ENCODE measurements around the gene BCL10.
"Not testable (repeated sequence)": the region's sequence is repeated elsewhere in the genome, so short reads cannot be mapped to it uniquely, and the experiment has no call there.

BCL10 gene

GRCh38 chr1:85262985-85263384 lies 13.4 kb downstream of the BCL10 start:
- no peak for DNase-seq

DNA sequence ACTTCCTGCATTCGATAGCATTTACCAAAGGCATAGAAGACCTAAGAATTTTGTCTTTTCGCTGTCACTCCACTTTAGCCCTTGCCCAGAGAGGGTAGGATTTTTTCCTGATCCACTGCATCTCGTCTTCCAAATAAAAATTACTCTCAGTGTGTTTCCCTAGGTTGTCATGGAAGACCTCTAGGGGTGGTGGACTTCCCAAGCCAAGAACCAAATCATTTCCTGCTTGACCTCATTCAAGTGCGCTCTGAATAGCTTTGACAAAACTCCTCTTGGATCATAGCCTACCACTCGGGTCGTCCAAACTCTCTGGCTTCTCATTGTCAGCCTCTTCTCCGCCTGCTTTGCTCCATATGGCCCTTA lies 16.5 kb downstream of the BCL10 start:
- DNase-seq = no peak

- peak; percentile 17 for DNase-seq
These were observed 17.1 kb downstream of the BCL10 start, which contains the start of gene C1orf52 for GRCh38 chr1:85259118-85259911. C1orf52 (minus strand) TSS chr1:85259662; CDS start chr1:85259633, 29 bp downstream.

DNA sequence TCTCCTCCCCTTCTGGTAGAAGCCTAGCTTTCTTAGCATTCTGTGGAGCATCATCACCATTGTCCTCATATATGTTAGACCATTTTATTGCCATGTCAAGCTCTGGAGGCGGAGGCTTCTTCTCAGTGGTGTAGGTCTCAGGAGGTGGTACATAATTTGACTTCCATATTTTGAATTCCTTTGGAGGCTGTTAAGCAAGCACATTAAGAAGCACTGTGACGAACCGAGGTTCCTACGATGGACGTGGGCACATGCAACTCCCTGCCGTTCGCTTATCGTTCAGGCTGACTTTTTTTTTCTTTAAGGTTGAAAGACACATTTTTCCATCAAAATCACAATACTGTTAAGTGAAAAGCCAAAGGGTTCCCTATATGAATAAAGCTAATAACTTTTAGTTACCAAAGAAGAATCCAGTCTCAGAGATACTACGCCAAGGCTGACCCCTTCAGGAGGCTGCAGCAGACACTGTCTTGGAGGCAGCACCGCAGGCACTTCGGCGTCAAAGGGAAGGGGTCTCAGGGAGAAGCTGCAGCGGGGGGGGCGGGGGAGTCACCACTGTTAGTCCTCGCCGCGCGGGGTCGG lies 17.8 kb downstream of the BCL10 start:
- DNase-seq = no peak

DNA sequence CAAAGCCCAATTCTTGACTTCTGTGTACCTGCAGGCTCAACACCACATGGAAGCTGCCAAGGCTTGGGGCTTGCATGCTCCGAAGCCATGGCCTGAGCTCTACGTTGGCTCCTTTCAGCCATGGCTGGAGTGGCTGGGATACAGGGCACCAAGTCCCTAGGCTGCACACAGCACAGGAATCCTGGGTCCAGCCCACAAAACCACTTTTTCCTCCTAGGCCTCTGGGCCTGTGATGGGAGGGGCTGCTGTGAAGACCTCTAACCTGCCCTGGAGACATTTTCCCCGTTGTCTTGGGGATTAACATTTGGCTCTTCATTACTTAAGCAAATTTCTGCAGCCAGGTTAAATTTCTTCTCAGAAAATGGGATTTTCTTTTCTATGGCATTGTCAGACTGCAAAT lies 27.4 kb downstream of the BCL10 start:
- not testable (repeated sequence) for DNase-seq

DNA sequence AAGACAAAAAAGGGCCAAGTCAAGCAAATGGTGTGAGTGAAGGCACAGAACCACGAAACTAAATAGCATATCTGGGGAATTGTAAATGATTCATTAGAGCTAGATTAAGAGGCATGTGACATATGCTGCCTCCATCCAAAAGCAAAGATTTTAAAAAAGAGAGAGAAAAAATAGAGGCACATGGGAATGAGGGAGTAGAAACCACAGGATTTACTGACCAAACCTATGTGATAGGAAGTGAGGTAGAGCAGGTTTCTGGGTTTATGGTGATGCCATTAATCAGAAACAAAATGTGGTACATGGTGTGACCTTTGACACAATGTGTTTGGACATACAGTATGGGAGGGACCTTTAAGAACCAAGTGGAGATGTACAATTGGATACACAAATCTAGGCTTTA lies 30.5 kb downstream of the BCL10 start:
- no peak for DNase-seq

DNA sequence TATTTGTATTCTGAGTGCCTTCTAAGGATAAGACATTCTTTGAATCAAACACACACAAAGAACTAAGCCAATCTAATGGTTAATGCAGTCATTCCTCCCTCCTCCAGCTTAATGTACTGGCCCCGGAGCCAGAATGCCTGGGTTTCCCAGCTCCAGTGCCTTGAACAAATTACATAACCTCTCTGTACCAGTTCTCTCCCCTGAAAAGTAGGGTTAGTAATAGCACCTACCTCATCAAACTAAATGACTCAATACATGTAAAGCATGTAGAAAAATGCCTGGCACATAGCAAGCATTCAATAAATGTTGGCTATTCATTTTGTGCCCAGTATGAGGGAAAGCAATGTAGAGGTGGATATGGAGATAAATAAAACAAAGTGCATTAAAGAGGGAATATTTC lies 31.0 kb downstream of the BCL10 start:
- DNase-seq = no peak

GRCh38 chr1:85244271-85245061 lies 32.0 kb downstream of the BCL10 start:
- no peak for DNase-seq

DNA sequence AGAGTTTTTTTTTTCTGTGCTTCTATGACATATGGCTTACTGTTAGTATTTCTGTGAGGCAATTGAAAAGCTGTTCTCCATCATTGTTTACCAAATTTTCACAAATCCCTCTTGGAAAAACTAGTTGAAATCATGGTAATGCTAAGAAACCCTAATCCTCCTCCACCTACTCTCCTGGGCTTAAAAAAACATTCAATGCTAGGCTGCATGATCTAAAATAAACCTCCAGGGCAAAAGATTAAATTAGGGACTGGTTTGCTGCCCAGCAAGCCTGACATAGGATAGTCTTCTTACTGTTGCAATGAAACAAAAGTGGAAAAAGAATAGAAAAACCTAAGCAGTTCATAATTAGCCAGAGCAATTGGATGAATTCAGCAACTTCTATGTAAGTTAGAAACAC lies 33.1 kb downstream of the BCL10 start:
- DNase-seq = no peak

GRCh38 chr1:85240643-85241042 lies 35.8 kb downstream of the BCL10 start:
- no peak for DNase-seq

DNA sequence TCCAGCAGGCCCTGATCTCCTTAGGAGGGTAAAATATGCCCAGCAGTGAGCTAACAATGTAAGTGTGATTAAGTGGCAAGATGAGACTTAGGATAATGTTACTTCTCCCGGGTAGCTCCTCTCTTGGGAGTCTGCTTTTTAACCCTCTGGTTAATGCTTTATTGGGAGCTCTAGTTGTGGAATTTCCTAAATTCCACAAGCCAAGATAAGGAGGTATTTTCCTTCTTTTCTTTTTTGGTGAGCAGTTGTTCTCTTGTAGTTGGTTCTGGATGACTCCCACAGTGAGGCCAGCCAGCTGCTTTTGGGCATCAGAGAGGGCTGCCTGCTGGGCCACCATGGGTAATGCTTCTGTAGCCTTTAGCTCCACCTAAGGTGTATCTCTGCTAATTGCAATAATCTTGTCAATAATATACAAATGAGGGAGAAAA lies 36.2 kb downstream of the BCL10 start:
- DNase-seq = no peak

- no peak for DNase-seq
These were observed 38.8 kb downstream of the BCL10 start for GRCh38 chr1:85237613-85238012.

DNA sequence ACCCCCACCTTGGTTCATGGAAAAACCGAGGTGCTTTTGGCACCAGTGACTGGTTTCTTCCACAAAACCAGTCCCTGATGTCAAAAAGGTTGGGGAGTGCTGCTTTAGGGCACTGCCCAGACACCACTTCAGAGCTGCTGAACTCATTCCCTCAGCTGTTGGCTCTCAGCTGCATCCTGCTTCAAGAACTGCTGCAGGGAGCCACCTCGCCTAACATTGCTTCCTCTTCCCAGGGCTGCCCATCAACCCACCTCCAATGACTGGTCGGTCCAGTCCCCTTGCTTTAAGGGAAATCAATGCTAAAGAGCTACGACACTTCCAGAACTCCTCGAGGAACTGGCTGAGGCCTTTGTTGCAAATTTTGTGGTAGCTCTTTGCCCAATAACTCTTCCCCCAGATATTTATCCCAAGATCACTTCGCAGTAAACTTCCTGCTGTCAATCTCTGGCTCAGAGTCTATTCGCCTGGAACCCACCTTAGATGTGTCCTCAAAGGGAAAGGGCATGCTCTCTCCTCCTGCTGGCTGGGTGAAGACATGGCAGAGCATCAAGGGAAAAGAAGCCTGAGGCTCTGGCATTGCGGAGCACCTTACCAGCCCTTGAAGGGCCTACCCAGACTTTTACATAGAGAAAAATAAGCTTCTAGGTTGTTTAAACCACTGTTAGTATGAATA lies 46.0 kb downstream of the BCL10 start:
- DNase-seq = no peak

GRCh38 chr1:85229574-85230097 lies 46.8 kb downstream of the BCL10 start:
- DNase-seq = no peak

DNA sequence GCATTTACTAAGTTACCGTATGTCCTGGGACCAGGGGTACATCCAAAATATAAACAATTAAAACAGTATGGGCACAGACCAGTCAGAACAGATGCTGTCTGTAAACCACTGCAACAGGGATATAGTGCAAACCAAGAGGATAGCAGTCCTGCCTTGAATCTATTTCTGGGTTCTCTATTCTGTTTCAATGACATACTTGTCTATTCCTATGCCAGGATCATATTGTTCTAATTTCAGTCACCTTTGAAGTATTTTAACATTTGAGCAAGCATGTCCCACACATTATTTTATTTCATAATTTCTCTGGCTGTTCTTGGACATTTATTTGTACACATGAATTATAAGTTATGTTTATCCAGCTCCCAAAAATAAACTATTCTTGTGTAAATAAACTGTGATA lies 47.5 kb downstream of the BCL10 start:
- DNase-seq = no peak

DNA sequence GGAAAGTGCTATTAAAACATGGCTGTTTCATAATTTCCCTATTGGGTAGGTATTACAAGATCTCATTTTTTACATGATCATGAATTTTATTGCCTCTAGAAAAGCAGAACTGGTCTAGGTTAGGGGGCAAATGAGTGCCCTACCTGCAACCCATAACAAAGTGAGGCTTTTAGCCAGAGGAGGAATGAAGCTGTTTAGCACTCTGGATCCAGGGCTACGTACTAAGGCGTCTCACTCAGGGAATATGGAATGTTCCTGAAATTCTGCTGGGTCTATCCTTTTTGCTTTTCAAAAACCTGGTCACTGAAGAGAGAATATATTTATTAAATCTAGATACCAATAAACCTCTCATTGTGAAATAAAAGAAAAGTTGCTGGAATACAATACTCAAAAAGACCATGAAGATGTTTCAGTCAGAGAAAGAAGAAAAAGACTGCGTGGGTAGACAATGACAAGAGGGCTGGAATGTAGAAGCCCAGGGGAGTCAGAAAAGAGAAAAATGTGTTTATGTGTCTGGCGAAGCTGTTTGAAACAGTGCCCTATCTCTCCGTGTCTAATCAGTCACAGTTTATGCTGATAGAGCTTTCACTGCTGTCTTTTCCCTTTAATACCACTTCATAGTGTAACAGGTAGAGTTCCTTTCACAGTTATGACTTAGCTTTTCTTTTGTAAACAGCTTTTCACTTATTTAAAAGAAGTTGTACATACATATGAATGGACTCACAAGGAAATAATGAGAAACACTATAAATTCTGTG lies 50.6 kb downstream of the BCL10 start:
- DNase-seq = no peak

DNA sequence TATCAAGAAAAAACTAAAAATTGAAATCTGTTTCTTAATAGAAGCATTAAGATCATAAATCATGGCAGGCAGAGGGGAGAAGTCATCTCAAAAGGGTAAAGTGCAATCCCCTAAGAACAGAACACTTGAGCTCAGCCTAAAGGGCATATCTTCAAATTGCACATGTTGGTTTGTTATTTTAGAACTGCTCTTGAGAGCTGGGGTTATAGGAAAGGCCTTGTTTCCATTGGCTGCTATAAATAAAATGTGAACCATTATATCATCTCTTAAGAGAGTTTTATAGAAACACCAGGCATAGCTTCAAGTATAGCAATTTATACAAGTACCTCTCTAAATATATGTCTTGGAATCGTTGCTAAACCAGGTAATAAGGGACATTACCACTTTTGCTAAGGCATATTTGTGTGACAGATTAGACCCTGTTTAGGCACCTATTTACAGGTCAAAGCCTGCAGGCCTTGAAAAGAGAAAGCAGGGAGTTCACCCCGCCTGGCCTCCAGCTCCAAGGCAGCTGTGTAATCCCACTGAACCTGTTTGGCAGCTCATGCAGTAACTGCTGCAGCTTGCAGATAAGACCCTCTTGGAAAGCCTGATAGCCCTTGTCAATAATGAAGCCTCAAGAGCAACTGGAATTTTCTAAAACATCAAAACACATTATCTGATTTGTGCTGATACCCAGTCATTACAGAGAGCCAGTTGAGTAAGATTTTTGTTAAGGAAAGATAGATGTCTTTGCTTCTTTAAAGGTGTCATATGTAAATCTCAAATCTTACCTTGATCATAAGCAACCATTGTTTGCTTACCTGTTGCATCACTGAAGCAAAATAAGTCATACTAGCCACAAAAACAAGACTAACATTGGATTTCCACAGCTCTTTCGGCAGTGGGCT lies 51.5 kb downstream of the BCL10 start:
- DNase-seq = no peak

DNA sequence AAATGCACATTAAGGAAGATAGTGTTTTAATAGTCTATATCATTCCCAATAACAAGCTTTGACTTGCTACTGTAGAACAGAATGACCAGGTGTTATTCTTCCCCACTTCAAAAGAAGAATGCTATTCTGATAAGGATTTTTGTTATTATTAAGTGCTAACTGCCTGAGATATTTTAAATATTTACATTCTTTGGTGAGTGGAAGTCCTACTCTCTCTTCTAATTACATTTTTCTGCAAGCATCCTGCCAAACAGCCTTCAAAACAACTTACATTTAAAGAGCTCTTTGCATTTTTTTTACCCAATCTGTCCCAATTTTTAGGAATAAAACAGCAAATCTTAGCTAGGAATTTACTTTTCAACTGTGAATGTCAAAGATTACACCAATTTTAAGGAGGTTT lies 52.1 kb downstream of the BCL10 start:
- DNase-seq = no peak

DNA sequence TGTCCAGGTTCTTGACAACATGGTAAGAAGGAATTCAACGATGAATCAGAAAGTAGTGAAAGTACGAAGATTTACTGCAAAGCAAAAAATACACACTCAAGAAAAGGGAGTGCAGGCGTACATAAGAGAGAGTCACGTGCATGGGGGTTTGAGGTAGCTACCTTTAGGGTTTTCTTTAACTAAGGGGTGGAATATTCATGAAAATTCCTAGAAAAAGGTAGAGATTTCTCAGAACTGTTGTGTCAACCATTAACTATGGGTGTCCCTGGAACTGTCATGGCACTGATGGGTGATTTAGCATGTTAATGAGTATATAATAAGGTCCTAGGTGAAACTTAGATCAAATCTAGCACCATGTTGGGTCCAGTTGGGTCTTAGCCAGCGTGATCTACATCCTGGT lies 53.1 kb downstream of the BCL10 start:
- DNase-seq = no peak

DNA sequence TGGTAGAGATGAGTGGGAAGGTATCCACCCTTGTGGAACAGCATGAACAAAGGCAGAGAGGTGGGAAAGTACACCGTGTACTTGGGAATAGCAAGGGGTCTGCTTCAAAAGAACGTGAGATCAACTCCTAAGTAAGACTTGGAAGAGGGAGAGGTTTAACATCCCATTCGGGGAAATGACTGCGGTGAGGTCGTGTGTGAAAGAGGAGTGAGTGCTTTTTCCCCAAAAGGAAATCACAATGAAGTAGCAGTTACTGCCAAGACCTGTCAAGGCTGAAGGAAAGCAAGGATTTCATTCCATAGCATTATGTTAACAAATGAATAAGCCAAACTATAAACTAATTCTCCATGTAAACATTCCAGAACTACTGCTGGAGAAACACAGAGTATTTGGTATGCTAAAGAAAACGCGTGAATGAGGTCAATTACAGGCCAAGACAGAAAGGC lies 55.7 kb downstream of the BCL10 start:
- no peak for DNase-seq

Data from cortex of kidney (tissue), 1 donor.